Activated naive CD8-positive, alpha-beta T cell (primary cell): ENCODE results near the gene CATSPER3.

ENCODE experiments used
- H3K27ac Mint-ChIP-seq: one replicate; pipeline ENCODE4 v1.8.0; 2021; ENCODE audit warnings: mixed read lengths
- H3K27me3 Mint-ChIP-seq: one replicate; pipeline ENCODE4 v1.8.0; 2021; ENCODE audit warnings: mixed read lengths
- H3K36me3 Mint-ChIP-seq: one replicate; pipeline ENCODE4 v1.8.0; 2021; ENCODE audit warnings: mixed read lengths
- H3K4me1 Mint-ChIP-seq: one replicate; pipeline ENCODE4 v1.8.0; 2021; ENCODE audit warnings: low read depth, mixed read lengths
- H3K4me3 Mint-ChIP-seq: one replicate; pipeline ENCODE4 v1.8.0; 2021; ENCODE audit warnings: mild to moderate bottlenecking, mixed read lengths
- H3K9me3 Mint-ChIP-seq: one replicate; pipeline ENCODE4 v1.8.0; 2021; ENCODE audit warnings: low read depth, mixed read lengths

Gene CATSPER3

DNA sequence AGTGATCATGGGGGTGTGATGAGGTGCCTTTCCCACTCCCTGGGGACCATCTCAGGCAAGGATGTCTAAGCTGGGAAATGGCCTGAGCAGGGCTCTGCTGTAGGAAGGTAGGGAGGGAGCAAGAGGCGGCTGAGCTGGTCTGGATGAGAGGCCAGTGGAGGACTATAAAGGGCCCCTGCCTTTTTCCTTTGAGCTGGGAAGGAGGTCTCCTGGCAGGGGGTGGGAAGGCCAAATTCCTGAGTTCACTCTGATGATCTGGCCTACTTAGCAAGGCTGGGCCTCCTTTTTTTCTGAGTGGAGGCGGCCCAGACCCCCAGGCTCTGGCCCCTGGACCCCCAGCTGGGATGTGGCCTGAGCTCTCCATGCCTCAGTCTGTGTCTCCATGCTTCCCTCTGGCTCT is 80.6 kb downstream of the CATSPER3 start:
- Mint-ChIP-seq H3K27me3 (peaks cover 41% of the 10 kb centered on the region), H3K27ac (no peak overlapping the region), H3K9me3 (no peaks in the 10 kb centered on the region), H3K4me1 (no peaks in the 10 kb centered on the region), H3K36me3 (no peaks in the 10 kb centered on the region), H3K4me3 (no peak overlapping the region)

DNA sequence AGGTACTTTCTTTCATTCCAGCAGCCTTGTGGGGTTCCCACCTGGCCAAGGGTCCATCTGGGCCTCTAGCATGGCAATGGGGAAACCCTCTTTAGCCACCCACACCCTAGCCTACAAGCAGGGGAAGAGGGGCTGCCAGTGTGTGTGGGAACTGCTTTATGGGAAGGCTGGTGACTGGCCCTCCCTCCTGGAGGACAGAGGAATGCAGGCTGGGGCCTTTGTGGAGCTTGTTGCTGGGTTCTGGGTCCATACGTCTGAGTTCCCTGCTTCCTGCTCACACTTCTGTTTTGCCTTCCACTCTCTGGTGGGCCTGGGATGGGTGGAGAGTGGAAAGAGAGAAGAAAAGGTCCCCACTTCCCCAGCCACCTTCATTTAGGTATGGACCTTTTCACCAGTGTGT is 81.2 kb downstream of the CATSPER3 start:
- Mint-ChIP-seq H3K4me1 (peaks cover 4% of the 10 kb centered on the region), H3K36me3 (no peaks in the 10 kb centered on the region), H3K27me3 (peaks cover 39% of the 10 kb centered on the region), H3K4me3 (no peak overlapping the region), H3K27ac (no peak overlapping the region), H3K9me3 (no peaks in the 10 kb centered on the region)

DNA sequence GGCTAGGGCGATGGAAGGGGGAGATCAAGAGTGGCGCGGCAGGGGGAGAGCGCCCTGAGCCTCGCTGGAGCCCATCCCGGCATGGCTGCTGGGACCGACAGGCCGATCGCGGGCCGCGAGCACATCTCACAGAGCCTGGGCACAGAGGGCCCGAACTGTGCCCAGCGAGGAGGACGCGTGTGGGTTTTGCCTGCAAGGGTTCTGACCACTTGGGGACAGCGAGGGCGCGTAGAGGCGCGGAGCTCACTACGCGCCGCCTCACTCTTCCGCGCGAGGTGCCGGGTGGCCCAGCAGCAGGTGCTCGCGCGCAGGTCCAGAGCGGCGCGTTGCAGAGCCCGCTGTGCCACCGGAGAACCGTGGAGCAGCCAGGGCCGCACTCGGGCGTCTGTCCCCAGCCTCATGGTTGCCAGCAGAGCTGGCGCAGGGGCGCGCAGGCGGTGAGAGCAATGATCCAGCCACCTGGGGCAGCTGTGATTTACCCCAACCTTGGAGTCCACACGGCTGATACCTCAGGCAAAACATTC is 82.6 kb downstream of the CATSPER3 start:
- H3K4me1 Mint-ChIP-seq, result peaks cover 4% of the 10 kb centered on the region
- no peak overlapping the region for H3K4me3 Mint-ChIP-seq
- H3K9me3 Mint-ChIP-seq, result no peaks in the 10 kb centered on the region
- no peaks in the 10 kb centered on the region for H3K36me3 Mint-ChIP-seq
- peaks cover 37% of the 10 kb centered on the region for H3K27me3 Mint-ChIP-seq
- no peak overlapping the region for H3K27ac Mint-ChIP-seq

DNA sequence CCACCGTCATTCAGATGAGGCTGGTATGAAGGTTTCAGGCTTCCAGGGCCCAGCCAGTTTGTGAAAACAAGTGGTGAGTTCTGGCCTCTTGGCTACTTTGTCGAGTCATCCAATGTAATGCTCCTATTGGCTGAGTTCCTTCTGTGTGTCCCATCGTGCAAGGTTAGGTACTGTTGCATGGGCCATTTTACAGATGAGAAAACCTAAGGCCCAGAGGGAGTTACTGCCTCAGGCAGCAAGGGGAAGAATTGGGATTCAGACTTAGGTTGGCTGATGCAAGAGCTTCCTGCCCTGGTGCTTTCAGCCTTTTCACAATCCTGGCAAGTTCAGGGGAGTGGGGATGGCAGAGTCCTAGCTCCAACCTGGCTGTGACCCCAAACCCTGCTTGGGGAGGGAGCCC is 83.7 kb downstream of the CATSPER3 start:
- Mint-ChIP-seq H3K36me3 (no peaks in the 10 kb centered on the region), H3K9me3 (no peaks in the 10 kb centered on the region), H3K27ac (no peak overlapping the region), H3K4me3 (no peak overlapping the region), H3K27me3 (peaks cover 36% of the 10 kb centered on the region), H3K4me1 (peaks cover 4% of the 10 kb centered on the region)

DNA sequence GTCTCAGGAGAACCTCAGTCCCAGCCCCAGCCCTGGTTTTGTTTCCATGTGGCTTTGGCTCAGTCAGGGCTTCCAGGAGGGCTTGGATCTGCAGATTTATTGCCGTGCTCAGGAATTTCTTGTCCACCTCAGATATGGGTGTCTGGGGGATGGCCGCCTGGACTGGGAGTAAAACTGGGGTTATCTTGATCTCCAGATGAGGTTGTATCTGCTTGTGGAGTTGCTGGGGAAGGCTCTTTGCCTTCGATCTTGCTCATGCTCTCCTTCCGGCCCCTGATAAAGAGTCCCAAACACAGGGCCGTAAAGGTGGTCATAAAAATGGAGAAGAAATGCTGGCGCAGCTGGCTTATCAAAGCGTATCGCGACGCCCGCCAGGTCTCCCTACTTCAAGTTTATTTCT is 84.2 kb downstream of the CATSPER3 start:
- Mint-ChIP-seq H3K4me3 (no peak overlapping the region), H3K27ac (no peak overlapping the region), H3K36me3 (no peaks in the 10 kb centered on the region), H3K9me3 (no peaks in the 10 kb centered on the region), H3K27me3 (peaks cover 36% of the 10 kb centered on the region), H3K4me1 (peaks cover 4% of the 10 kb centered on the region)

DNA sequence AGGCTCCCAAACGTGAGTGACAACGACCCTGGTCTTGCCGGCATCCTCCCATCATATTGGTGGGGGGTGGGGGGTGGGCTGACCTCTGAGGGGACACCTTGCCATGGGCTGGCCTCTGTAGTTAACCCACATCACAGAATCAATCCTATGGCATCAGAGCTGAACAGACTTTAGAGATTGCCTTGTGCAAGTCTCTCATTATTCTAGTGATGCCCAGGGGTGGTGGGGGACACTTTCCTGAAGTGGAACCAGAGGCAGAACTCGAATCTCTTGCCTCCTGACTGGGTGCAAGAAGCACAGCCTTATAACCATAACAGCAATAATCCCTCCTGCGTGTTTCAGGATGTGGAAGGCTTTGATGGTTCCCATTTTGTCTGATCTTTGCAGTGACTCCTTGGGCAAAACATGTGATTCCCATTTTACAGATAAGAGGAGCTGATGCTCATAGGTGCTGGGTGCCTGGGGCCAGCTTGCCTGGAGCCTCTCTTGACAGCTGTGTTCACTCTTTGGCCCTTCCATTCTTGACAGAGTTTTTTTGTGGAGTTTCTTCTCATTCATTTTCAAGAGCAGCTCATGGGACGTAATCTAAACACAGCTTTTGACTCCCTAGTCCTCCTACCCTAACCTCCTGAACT is 84.9 kb downstream of the CATSPER3 start:
- Mint-ChIP-seq H3K27ac (no peak overlapping the region), H3K36me3 (no peaks in the 10 kb centered on the region), H3K4me3 (no peak overlapping the region), H3K9me3 (no peaks in the 10 kb centered on the region), H3K4me1 (peaks cover 4% of the 10 kb centered on the region), H3K27me3 (peaks cover 34% of the 10 kb centered on the region)

DNA sequence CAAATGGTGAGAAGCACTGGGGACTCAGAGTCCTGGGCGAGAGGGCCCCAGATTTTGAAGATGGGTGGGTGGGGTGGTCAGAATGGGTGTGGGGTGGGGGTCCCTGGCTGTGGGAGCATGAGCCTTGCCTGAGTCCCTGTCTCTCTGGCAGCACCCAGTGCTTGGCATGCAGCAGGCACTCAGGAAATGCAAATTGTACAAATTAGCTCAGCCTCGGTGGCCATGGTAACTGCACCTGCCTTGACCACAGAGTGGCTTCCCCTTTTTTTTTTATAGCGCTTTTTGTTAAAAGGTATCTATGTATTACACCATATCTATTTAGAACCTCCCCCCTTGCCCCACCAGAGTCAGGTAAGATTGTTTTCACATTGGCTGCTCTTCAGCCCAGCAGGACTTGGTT is 85.6 kb downstream of the CATSPER3 start:
- Mint-ChIP-seq H3K36me3 (no peaks in the 10 kb centered on the region), H3K9me3 (no peaks in the 10 kb centered on the region), H3K27ac (no peak overlapping the region), H3K4me3 (no peak overlapping the region), H3K27me3 (peaks cover 30% of the 10 kb centered on the region), H3K4me1 (peaks cover 4% of the 10 kb centered on the region)

DNA sequence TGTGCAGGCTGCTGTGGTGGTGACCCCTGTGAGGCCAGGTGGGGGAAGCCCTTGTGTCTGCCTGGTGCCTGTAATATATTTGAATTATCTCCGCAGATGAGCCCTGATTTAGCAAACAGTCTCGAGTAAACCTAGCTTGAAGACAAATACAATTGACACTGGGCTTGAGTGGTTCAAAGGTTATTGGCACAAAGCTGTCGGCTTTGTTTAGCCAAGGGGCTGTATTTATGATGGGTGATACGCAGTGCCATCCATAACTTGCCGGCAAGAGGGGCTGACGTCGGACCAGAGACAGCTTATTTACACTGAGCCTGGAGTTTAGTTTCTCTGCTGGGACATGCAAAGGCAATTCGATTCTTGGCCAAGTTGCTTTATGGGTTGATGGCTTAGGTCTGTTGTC is 86.3 kb downstream of the CATSPER3 start:
- no peaks in the 10 kb centered on the region for H3K9me3 Mint-ChIP-seq

DNA sequence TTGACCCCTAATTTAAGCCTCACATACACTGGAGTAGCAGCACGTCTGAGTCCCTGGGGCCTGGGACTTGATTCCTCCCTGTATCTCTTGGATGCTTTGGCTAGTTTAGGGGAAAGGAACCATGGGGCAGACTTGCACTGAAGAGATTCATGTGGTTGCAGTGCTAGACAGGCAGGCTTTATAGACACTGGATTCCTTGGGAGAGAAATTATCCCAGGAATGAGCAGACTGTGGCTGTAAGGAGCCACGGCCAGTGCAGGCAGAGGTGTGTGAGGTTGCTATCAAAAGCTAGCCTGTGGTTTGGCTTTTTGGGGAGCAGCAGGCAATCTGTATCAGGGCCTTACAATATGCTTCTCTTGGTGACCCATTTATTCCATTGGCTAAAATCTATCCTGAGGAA is 86.8 kb downstream of the CATSPER3 start:
- Mint-ChIP-seq H3K27me3 (peaks cover 27% of the 10 kb centered on the region), H3K4me3 (no peak overlapping the region), H3K36me3 (no peaks in the 10 kb centered on the region), H3K9me3 (no peaks in the 10 kb centered on the region), H3K27ac (no peak overlapping the region), H3K4me1 (peaks cover 4% of the 10 kb centered on the region)

More for the DNA sequence above, 86.3 kb downstream of the CATSPER3 start:
- Mint-ChIP-seq H3K27me3 (peaks cover 30% of the 10 kb centered on the region), H3K36me3 (no peaks in the 10 kb centered on the region), H3K27ac (no peak overlapping the region), H3K4me1 (peaks cover 4% of the 10 kb centered on the region), H3K4me3 (no peak overlapping the region)

DNA sequence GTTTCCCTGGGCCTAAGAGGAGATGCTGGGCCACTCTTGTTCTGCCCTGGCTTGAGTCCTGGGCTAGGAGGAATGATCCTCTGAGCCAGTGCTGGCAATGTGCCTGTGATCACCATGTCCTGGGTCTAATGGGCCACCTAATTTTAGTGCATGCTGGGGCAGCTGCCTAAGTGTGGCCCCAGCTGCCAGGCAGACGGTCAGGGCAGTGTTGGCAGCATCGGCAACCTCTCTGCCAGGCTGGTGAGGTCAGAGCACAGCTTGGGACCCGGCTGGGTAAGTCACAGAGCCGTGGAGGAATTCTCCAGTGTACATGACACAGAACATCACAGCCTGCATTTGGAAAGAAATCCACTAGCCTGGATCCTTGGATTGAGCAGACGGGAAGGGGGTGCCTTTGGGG is 87.7 kb downstream of the CATSPER3 start:
- no peak overlapping the region for H3K4me3 Mint-ChIP-seq
- no peaks in the 10 kb centered on the region for H3K9me3 Mint-ChIP-seq
- peaks cover 4% of the 10 kb centered on the region for H3K4me1 Mint-ChIP-seq
- H3K27ac Mint-ChIP-seq, result no peak overlapping the region
- peaks cover 24% of the 10 kb centered on the region for H3K27me3 Mint-ChIP-seq
- H3K36me3 Mint-ChIP-seq, result no peaks in the 10 kb centered on the region

DNA sequence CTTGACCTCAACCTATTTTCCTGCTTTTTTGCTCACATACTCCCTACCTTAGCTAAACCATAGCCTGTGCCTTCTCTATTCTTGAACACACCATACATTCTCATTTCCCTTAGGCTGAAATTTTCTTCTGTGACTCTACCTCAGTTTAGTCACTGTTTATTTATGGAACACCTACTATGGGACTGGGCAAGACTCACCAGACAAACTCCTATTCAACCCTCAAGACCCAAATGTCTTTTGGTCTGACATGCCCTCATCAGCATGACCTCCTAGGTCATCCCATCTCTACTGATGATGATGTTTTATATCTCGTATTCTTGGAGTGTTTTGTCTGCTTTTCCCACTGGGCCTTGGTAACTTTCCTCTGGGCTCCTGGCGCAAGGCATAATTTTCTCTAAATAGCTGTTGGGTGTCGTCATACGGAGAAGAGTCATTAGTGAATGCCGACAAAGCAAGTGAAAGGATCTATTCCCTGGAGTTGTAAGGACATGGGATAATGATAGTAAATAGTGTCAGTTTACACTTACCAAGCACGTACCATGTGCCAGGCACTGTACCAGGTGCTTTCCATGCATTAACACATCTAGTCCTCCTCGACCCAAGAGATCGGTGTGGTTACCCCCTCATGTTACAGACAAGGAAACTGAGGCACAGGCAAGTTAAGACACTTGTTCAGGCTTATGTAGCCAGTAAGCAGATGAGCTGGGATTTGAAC is 88.8 kb downstream of the CATSPER3 start:
- Mint-ChIP-seq H3K4me3 (no peak overlapping the region), H3K27me3 (peaks cover 16% of the 10 kb centered on the region), H3K4me1 (peaks cover 4% of the 10 kb centered on the region), H3K27ac (no peak overlapping the region), H3K9me3 (no peaks in the 10 kb centered on the region), H3K36me3 (no peaks in the 10 kb centered on the region)

DNA sequence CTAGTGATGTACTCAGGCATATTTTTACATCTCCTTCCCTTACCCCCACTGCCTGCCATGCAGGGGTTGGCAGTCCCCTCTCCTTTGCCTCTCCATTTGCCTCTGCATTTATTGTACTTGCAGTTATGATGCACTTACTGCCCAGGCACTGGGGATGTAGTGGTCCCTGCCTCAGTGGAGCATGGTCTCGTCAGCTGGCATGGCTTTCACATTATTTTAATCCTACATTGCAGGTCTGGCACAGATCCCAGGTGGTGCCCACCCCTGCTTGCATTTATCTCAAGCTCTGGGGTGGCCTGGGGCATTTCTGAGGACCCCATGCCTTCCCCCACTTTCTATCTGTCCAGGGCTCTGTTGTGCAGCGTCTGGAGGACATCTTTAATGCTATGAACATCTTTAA is 89.5 kb downstream of the CATSPER3 start:
- H3K4me3 Mint-ChIP-seq, result no peak overlapping the region
- peaks cover 4% of the 10 kb centered on the region for H3K4me1 Mint-ChIP-seq
- no peaks in the 10 kb centered on the region for H3K9me3 Mint-ChIP-seq
- no peak overlapping the region for H3K27ac Mint-ChIP-seq
- H3K27me3 Mint-ChIP-seq, result peaks cover 12% of the 10 kb centered on the region
- no peaks in the 10 kb centered on the region for H3K36me3 Mint-ChIP-seq

DNA sequence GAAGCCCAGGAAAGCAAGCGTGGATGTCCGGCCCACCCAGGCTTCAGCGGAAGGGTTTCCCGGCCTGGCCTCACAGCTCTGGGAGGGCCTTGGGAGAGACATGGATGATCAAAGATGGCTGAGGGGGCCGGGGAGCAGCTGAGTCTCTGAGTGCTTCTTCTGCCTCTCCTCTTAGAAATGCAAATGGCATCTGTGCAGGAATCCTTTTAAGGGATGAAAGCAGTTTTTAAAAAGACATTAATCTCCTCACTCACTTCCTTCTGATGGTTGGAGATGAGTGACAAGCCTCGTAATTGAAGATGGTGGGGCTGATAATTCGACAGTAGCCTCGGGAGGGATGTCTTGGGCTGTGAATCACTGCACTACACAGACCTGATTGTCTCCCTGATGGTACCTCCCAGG is 90.6 kb downstream of the CATSPER3 start:
- Mint-ChIP-seq H3K9me3 (no peaks in the 10 kb centered on the region), H3K36me3 (no peaks in the 10 kb centered on the region), H3K27me3 (peaks cover 7% of the 10 kb centered on the region), H3K4me1 (peaks cover 4% of the 10 kb centered on the region), H3K4me3 (no peak overlapping the region), H3K27ac (no peak overlapping the region)

DNA sequence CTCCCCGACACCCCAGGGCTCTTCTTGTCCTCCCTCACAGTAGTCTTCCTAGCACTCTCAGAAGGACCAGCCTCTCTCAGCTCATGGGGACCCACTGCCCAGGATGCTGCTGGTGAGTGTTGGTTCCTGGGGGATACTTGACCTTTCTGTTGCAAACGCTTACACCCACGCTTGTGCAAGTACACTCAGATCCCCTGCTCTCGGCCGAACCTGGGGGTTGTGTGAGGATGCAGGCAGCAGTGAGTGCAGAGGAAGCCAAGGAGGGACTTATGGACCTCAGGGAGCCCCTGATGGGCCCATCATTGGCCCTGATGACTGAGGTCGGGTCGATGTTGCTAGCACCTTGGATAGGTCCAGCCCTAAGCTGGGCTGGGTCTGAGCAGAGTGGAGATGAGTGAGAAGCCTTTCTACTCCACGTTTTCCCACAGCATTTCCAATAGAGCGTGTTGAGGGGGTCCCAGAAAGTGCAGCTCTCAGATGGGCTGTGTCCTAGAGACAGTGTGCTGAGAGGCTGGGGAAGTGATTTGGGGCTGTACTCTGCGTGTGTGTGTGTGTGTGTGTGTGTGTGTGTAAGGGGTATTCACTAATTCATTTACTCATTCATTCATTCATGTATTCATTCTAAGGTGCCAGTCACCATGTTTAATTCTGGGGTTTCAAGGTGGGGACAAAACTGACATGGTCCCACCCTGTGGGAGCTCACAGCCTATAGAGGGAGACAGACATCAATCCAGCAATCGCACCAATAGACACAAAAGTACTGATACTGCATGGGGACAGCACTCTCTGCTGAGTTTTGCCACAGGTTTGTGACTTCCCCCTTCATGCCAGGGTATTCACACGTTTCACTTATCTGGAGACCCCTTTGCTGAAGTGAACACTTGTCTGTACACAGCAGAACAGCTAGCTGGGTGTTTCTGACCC is 91.6 kb downstream of the CATSPER3 start:
- no peaks in the 10 kb centered on the region for H3K4me1 Mint-ChIP-seq
- no peaks in the 10 kb centered on the region for H3K9me3 Mint-ChIP-seq
- no peaks in the 10 kb centered on the region for H3K36me3 Mint-ChIP-seq
- H3K27ac Mint-ChIP-seq, result no peak overlapping the region
- peaks cover under 1% of the 10 kb centered on the region for H3K27me3 Mint-ChIP-seq
- no peak overlapping the region for H3K4me3 Mint-ChIP-seq

DNA sequence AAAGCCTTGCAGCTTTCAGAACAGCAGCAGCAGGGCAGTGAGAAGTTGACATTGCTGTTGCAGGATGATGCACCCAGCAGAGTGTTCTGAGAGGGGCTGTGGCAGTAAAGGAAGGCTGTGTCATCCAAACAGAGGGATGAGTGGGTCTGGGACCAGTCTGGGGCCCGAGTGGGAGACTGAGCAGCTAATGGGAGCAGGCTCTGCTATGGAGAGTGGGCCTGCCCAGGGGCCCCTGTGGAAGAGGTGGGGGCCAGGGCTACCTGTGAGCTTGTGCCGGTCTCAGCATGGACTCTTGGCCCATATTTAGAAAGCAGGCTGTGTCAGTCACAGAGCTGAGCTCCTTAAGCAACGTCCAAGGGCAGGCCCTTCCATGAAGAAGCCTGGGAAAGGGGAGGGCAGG is 92.3 kb downstream of the CATSPER3 start:
- Mint-ChIP-seq H3K9me3 (no peaks in the 10 kb centered on the region), H3K27ac (no peak overlapping the region), H3K4me1 (no peaks in the 10 kb centered on the region), H3K4me3 (no peak overlapping the region), H3K36me3 (no peaks in the 10 kb centered on the region), H3K27me3 (no peaks in the 10 kb centered on the region)
